HCT116 (cell line): Measurements from ENCODE around the gene PIP5K1A. TPM values are rescaled to one million over a fixed set of nuclear protein-coding genes. Genes with fewer than 3 reads are reported as not detected.

ENCODE experiments used
- ATAC-seq: fragments of 200-7000 bp; cut with Tn5 transposase; 2 replicates; pipeline ENCODE4 v1.9.1; 2020; ENCODE audit warnings: mild to moderate bottlenecking, moderate library complexity
- BruUV-seq: library from RNA; stranded (reverse); fragments of 400-500 nt; replicated peaks from 2 replicates; lab custom pipeline; 2021; lab: Mats Ljungman, UMichigan
- CTCF ChIA-PET: fragments of 300-600 bp; sonication (Branson Sonifier 250); formaldehyde crosslinking; loops from one replicate; lab custom pipeline; 2021; ENCODE audit warnings: antibody characterized with exemption; lab: Charles Lee
- POLR2A ChIA-PET: fragments of 300-600, 350-600 bp; sonication (Branson Sonifier 250); formaldehyde crosslinking; loops from one replicate; lab custom pipeline; 2021; ENCODE audit warnings: antibody characterized with exemption; lab: Charles Lee
- RAD21 ChIA-PET, 2 experiments: fragments of 300-600 bp; sonication (Branson Sonifier 250); formaldehyde crosslinking; loops; one replicate each; lab custom pipeline; 2023; ENCODE audit warnings: low total read pairs in 2 of 2; ENCODE audit not compliant: uncharacterized antibody in 2 of 2, unreplicated experiment in 2 of 2, low non-redundant PET in 1 of 2; lab: Charles Lee
- DNase-seq: peaks from one replicate; pipeline ENCODE4 v3.0.0-alpha.2; 2010; ENCODE audit warnings: low read depth, low spot score
- H2AFZ ChIP-seq: fragments of 200-600 bp; shearing (Covaris generic), sonication (generic); 2 replicates; pipeline ENCODE4 v1.6.1; 2017; ENCODE audit warnings: low read depth, mixed run types, mixed read lengths, antibody characterized with exemption, low read length; ENCODE audit not compliant: poor library complexity, severe bottlenecking
- H3K27ac ChIP-seq: 2 replicates; pipeline ENCODE4 v1.5.1; 2012; ENCODE audit warnings: low read depth, low read length
- H3K27me3 ChIP-seq: fragments of 200-600 bp; sonication (generic); 2 replicates; pipeline ENCODE4 v1.6.1; 2016; ENCODE audit warnings: mixed run types, low read length, mixed read lengths; ENCODE audit not compliant: insufficient read depth
- H3K36me3 ChIP-seq, 2 experiments: fragments of 200-500 bp in 1 of 2; fragments of 200-600 bp in 1 of 2; sonication (Bioruptor generic) in 1 of 2; sonication (generic) in 1 of 2; 2 replicates each; pipeline versions ENCODE4 v1.5.1 to v1.6.1; 2014 to 2016; ENCODE audit warnings: low read length in 2 of 2, inconsistent platforms in 1 of 2, mixed read lengths in 1 of 2, mixed run types in 1 of 2; ENCODE audit not compliant: insufficient read depth in 2 of 2, control insufficient read depth in 1 of 2
- H3K4me1 ChIP-seq, 2 experiments: fragments of 200-600 bp in 1 of 2; sonication (generic) in 1 of 2; 2 replicates each; pipeline versions ENCODE4 v1.5.1 to v1.6.1; 2012 to 2017; ENCODE audit warnings: low read length in 2 of 2, inconsistent platforms in 1 of 2, mild to moderate bottlenecking in 1 of 2, mixed read lengths in 1 of 2, mixed run types in 1 of 2, moderate library complexity in 1 of 2; ENCODE audit not compliant: insufficient read depth in 2 of 2, control insufficient read depth in 1 of 2
- H3K4me2 ChIP-seq: fragments of 200-600 bp; sonication (generic); 2 replicates; pipeline ENCODE4 v1.6.1; 2017; ENCODE audit warnings: mixed run types, low read length, mixed read lengths
- H3K4me3 ChIP-seq, 2 experiments: fragments of 200-600 bp in 1 of 2; sonication (generic) in 1 of 2; replicated peaks in 1 of 2; 2 replicates each; pipeline ENCODE4 v1.5.1; 2011 to 2016; ENCODE audit warnings: low read length in 2 of 2, control low read depth in 1 of 2, low read depth in 1 of 2, mild to moderate bottlenecking in 1 of 2, mixed read lengths in 1 of 2, mixed run types in 1 of 2
- H3K79me2 ChIP-seq: fragments of 200-600 bp; sonication (generic); 2 replicates; pipeline ENCODE4 v1.6.1; 2017; ENCODE audit warnings: mild to moderate bottlenecking, mixed run types, low read length, moderate library complexity, mixed read lengths; ENCODE audit not compliant: insufficient read depth
- H3K9ac ChIP-seq: fragments of 200-600 bp; sonication (generic); 2 replicates; pipeline ENCODE4 v1.6.1; 2016; ENCODE audit warnings: low read length, mixed read lengths
- H3K9me2 ChIP-seq: fragments of 200-600 bp; sonication (generic), shearing (Covaris generic); 2 replicates; pipeline ENCODE4 v1.6.1; 2017; ENCODE audit warnings: mixed run types, mild to moderate bottlenecking, moderate library complexity; ENCODE audit not compliant: insufficient read depth
- H3K9me3 ChIP-seq, 2 experiments: fragments of 200-500 bp in 1 of 2; fragments of 200-600 bp in 1 of 2; sonication (Bioruptor generic) in 1 of 2; sonication (generic) in 1 of 2; 2 replicates each; pipeline ENCODE4 v1.6.1; 2014 to 2017; ENCODE audit warnings: low read length in 2 of 2, mixed read lengths in 2 of 2, inconsistent platforms in 1 of 2, low read depth in 1 of 2, mild to moderate bottlenecking in 1 of 2, mixed run types in 1 of 2, moderate library complexity in 1 of 2; ENCODE audit not compliant: control insufficient read depth in 1 of 2, insufficient read depth in 1 of 2
- H4K20me1 ChIP-seq: fragments of 200-600 bp; sonication (generic), shearing (Covaris generic); 2 replicates; pipeline ENCODE4 v1.6.1; 2017; ENCODE audit warnings: mixed run types, mild to moderate bottlenecking, moderate library complexity; ENCODE audit not compliant: insufficient read depth
- CBX3 ChIP-seq: IDR thresholded peaks from 2 replicates; pipeline ENCODE4 v1.6.1; 2012; ENCODE audit warnings: low read depth
- EGR1 ChIP-seq: IDR thresholded peaks from 2 replicates; pipeline ENCODE4 v1.6.1; 2012; ENCODE audit warnings: low read depth
- ELF1 ChIP-seq: IDR thresholded peaks from 2 replicates; pipeline ENCODE4 v1.6.1; 2012; ENCODE audit warnings: low read depth, borderline replicate concordance
- FOSL1 ChIP-seq: IDR thresholded peaks from 2 replicates; pipeline ENCODE4 v1.6.1; 2012; ENCODE audit warnings: low read depth
- POLR2A ChIP-seq: IDR thresholded peaks from 2 replicates; pipeline ENCODE4 v1.7.0; 2011; ENCODE audit warnings: borderline replicate concordance; ENCODE audit not compliant: insufficient read depth, insufficient read length; ENCODE audit errors: extremely low read depth
- POLR2AphosphoS5 ChIP-seq: IDR thresholded peaks from 2 replicates; pipeline ENCODE4 v1.6.1; 2011; ENCODE audit warnings: mild to moderate bottlenecking, low read depth, low read length, moderate library complexity
- RAD21 ChIP-seq: IDR thresholded peaks from 2 replicates; pipeline ENCODE4 v1.6.1; 2012; ENCODE audit warnings: low read depth, mild to moderate bottlenecking
- REST ChIP-seq: IDR thresholded peaks from 2 replicates; pipeline ENCODE4 v1.6.1; 2012; ENCODE audit warnings: low read depth
- SIN3A ChIP-seq: IDR thresholded peaks from 2 replicates; pipeline ENCODE4 v1.6.1; 2012; ENCODE audit warnings: low read depth
- SP1 ChIP-seq: IDR thresholded peaks from 2 replicates; pipeline ENCODE4 v1.6.1; 2012; ENCODE audit warnings: low read depth
- TCF7L2 ChIP-seq: IDR thresholded peaks from 2 replicates; pipeline ENCODE4 v1.7.0; 2011; ENCODE audit warnings: borderline replicate concordance, inconsistent platforms; ENCODE audit not compliant: insufficient read depth, insufficient read length; ENCODE audit errors: extremely low read depth
- YY1 ChIP-seq: IDR thresholded peaks from 2 replicates; pipeline ENCODE4 v1.6.1; 2011; ENCODE audit warnings: low read length, low read depth, moderate library complexity, mild to moderate bottlenecking; ENCODE audit not compliant: insufficient replicate concordance; ENCODE audit errors: extremely low read depth
- ZFX ChIP-seq: fragments of 450-650 bp; IDR thresholded peaks from 2 replicates; pipeline ENCODE4 v1.6.1; 2017
- ZNF274 ChIP-seq: fragments of 200-500 bp; sonication (Bioruptor generic); IDR thresholded peaks from 2 replicates; pipeline ENCODE4 v1.6.1; 2014; ENCODE audit warnings: mild to moderate bottlenecking, low read depth, low read length, inconsistent platforms
- intact Hi-C: fragments of 100-400 bp; cut with micrococcal nuclease; formaldehyde crosslinking; loops from 2 replicates; pipeline ENCODE4 v1.10.0; 2022
- total RNA-seq: library from RNA; stranded (reverse); gene quantifications from one replicate; pipeline ENCODE4 v1.2.1, GENCODE V29; 2021; ENCODE audit not compliant: unreplicated experiment

Gene PIP5K1A
- total RNA-seq, 1 experiment from 2014 or later: 75.4 TPM

DNA sequence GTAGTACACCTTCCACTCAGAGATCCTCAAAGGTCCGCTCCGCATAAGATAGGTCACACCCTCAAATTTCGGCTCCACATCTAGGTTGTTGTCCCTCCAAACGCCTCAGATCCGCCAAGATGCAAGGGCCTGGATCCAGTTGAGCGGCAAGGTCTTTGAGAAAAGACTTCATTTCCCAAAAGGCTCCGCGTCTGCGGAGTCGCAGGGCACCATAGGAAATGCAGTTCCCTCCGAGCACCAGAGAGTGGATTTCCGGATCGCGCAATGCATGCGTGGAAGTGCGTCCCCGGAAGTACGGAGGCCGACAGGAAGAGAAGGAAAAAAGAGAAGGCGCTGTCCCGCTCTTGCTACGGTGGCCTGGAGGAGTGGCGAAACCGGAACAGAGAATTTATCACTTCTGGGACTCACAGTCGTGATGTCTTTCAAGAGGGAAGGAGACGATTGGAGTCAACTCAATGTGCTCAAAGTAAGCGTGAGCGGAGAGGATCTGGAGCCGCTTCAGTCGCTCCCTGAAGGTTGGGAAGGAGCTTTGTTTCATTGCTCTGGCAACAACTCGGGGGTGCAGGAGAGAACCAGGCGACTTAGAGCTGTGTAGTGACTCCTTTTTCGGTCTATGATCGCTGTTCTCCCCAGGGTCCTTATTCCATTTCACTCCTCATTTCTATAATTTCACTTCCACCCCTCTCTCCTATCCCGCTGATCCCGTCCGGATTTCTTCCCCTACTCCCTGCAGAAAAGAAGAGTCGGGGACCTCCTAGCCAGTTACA, 32.4 kb upstream of the PIP5K1A start, which contains the start of the genes LYSMD1 and SCNM1 (continued):
- no peak for TF ChIP-seq ZNF274
- TF ChIP-seq POLR2A: peak; percentile 69
- TF ChIP-seq TCF7L2: peak; percentile 90
- TF ChIP-seq CBX3: peak; percentile 96

GRCh38 chr1:151166505-151166956, 31.8 kb upstream of the PIP5K1A start:
- Histone ChIP-seq H2AFZ (no peak overlapping the region), H3K9ac (peak overlapping the region; percentile 84), H3K9me2 (no peaks in the 10 kb centered on the region), H3K36me3 (peaks cover 2 to 12% of the 10 kb centered on the region in 2 experiments; a peak in 3 of 4 replicates), H3K9me3 (no peaks in the 10 kb centered on the region), H3K4me3 (peak overlapping the region; percentile 83 to 88), H3K27me3 (no peaks in the 10 kb centered on the region), H3K79me2 (peaks cover 24% of the 10 kb centered on the region; the same call in 1 of the 2 replicates), H3K27ac (peak overlapping the region; percentile 57), H3K4me2 (peak overlapping the region; percentile 85), H4K20me1 (no peaks in the 10 kb centered on the region), H3K4me1 (peaks cover 11 to 19% of the 10 kb centered on the region in 2 experiments)
- ChIA-PET RAD21 (no interaction called here), CTCF (interaction anchor here (1.4 kb wide), 1 partner anchor 67 kb away, joined by 5 read pairs; no protein-coding TSS in a partner anchor), POLR2A (interaction anchor here (0.7 to 1.0 kb wide), 2 partner anchors 18 to 23 kb away, joined by 3 read pairs; partner anchors contain the start of gene VPS72)
- intact Hi-C loops: no loop called here
- ATAC-seq: peak; percentile 28
- TF ChIP-seq SIN3A (no peak), ELF1 (no peak), CBX3 (no peak), RAD21 (no peak), YY1 (no peak), REST (no peak), EGR1 (no peak), POLR2AphosphoS5 (no peak), FOSL1 (no peak), SP1 (no peak), ZFX (no peak)
- no TSS peak for BruUV-seq
- DNase-seq: no peak
